Activated gamma-delta T cell treated with Interleukin-2 at 50 U/mL for 16 hours (primary cell): ENCODE data around the gene HDAC9.
"Not testable (repeated sequence)": the region's sequence is repeated elsewhere in the genome, so short reads cannot be mapped to it uniquely, and the experiment has no call there.

Source experiments
- DNase-seq: peaks from one replicate; pipeline ENCODE4 v3.0.0-alpha.2; 2020

The HDAC9 gene

GRCh38 chr7:18903695-18904094 is 408.1 kb downstream of the HDAC9 start:
- no peak for DNase-seq

- DNase-seq = no peak
These were observed 409.9 kb downstream of the HDAC9 start for GRCh38 chr7:18905316-18905943.

GRCh38 chr7:18906901-18907300 is 411.4 kb downstream of the HDAC9 start:
- DNase-seq = no peak

GRCh38 chr7:18913106-18913505 is 417.6 kb downstream of the HDAC9 start:
- DNase-seq = no peak

GRCh38 chr7:18916826-18917225 is 421.3 kb downstream of the HDAC9 start:
- no peak for DNase-seq

- no peak for DNase-seq
These were observed 431.6 kb downstream of the HDAC9 start for GRCh38 chr7:18927134-18927533.

- DNase-seq = no peak
These were observed 440.7 kb downstream of the HDAC9 start for GRCh38 chr7:18936265-18936664.

- DNase-seq = no peak
These were observed 444.4 kb downstream of the HDAC9 start for GRCh38 chr7:18939771-18940592.

- DNase-seq = no peak
These were observed 445.1 kb downstream of the HDAC9 start for GRCh38 chr7:18940593-18941134.

- DNase-seq = no peak
These were observed 445.7 kb downstream of the HDAC9 start for GRCh38 chr7:18941207-18941606.

- DNase-seq = no peak
These were observed 453.0 kb downstream of the HDAC9 start for GRCh38 chr7:18948521-18948920.

- DNase-seq = no peak
These were observed 457.3 kb downstream of the HDAC9 start for GRCh38 chr7:18952846-18953245.

- DNase-seq = no peak
These were observed 463.1 kb downstream of the HDAC9 start for GRCh38 chr7:18958627-18959026.

- DNase-seq = no peak
These were observed 465.2 kb downstream of the HDAC9 start for GRCh38 chr7:18960725-18961124.

GRCh38 chr7:18962031-18962430 is 466.5 kb downstream of the HDAC9 start:
- no peak for DNase-seq

GRCh38 chr7:18965657-18966056 is 470.1 kb downstream of the HDAC9 start:
- no peak for DNase-seq

GRCh38 chr7:18967755-18968154 is 472.2 kb downstream of the HDAC9 start:
- not testable (repeated sequence) for DNase-seq

- no peak for DNase-seq
These were observed 476.3 kb downstream of the HDAC9 start for GRCh38 chr7:18971839-18972238.

GRCh38 chr7:18974803-18975202 is 479.3 kb downstream of the HDAC9 start:
- no peak for DNase-seq

GRCh38 chr7:18975276-18975675 is 479.7 kb downstream of the HDAC9 start:
- DNase-seq = no peak

- DNase-seq = no peak
These were observed 480.2 kb downstream of the HDAC9 start for GRCh38 chr7:18975689-18976280.

GRCh38 chr7:18976715-18977471 is 481.3 kb downstream of the HDAC9 start:
- no peak for DNase-seq

GRCh38 chr7:18978108-18978495 is 482.6 kb downstream of the HDAC9 start:
- no peak for DNase-seq
